Bronchial epithelial cell (primary cell): ENCODE data around the gene MYO1B. TPM values are rescaled to one million over a fixed set of nuclear protein-coding genes. Genes with fewer than 3 reads are reported as not detected.

ENCODE experiments used
- DNase-seq: peaks from one replicate; pipeline ENCODE4 v3.0.0-alpha.2; 2010; ENCODE audit warnings: low read depth
- FAIRE-seq: peaks from 2 replicates; lab custom pipeline; 2011; peaks lifted over from hg19 to GRCh38; lab: Jason Lieb, UNC
- H3K27me3 ChIP-seq: 2 replicates; pipeline ENCODE4 v1.5.1; 2011; ENCODE audit warnings: low read length; ENCODE audit not compliant: control insufficient read depth, insufficient read depth
- H3K36me3 ChIP-seq: 2 replicates; pipeline ENCODE4 v1.5.1; 2011; ENCODE audit warnings: low read length; ENCODE audit not compliant: control insufficient read depth, insufficient read depth
- H3K4me3 ChIP-seq: 2 replicates; pipeline ENCODE4 v1.5.1; 2011; ENCODE audit warnings: mild to moderate bottlenecking, low read depth, low read length, control low read depth
- CTCF ChIP-seq: IDR thresholded peaks from 2 replicates; pipeline ENCODE4 v1.5.1; 2011; ENCODE audit warnings: mild to moderate bottlenecking, moderate library complexity, low read length, control low read depth, inconsistent platforms; ENCODE audit not compliant: insufficient read depth, severe bottlenecking
- total RNA-seq: library from RNA; depleted of rRNA; stranded (reverse); fragments of >200 nt; gene quantifications from 2 replicates; pipeline ENCODE4 v1.2.1, GENCODE V29; 2014

Gene MYO1B
- total RNA-seq, 1 donor from 2014 or later: 247 TPM

DNA sequence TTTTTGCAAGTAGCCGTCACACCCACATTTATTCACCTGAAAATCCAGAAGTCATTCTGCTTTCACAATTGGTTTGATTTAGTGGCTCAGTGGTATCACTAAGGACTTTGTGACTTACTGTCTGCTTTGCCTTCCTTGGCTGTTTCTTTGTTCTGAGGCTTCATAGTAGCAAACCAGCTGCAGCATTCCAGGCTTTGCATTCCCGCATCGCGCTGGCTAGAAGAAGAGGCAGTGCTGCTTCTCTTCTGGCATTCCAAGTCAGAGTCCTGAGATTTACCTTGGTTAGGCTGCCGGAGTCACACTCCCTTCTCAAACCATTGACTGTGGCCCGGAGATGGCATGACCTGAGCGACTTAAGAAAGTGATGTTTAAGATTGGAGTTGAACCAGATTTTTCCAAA lies 35.1 kb downstream of the MYO1B start:
- TF ChIP-seq CTCF: no peak
- DNase-seq (no peak), FAIRE-seq (no peak)
- Histone ChIP-seq H3K27me3 (no peaks in the 10 kb centered on the region), H3K4me3 (no peak overlapping the region), H3K36me3 (peaks cover 22% of the 10 kb centered on the region)

DNA sequence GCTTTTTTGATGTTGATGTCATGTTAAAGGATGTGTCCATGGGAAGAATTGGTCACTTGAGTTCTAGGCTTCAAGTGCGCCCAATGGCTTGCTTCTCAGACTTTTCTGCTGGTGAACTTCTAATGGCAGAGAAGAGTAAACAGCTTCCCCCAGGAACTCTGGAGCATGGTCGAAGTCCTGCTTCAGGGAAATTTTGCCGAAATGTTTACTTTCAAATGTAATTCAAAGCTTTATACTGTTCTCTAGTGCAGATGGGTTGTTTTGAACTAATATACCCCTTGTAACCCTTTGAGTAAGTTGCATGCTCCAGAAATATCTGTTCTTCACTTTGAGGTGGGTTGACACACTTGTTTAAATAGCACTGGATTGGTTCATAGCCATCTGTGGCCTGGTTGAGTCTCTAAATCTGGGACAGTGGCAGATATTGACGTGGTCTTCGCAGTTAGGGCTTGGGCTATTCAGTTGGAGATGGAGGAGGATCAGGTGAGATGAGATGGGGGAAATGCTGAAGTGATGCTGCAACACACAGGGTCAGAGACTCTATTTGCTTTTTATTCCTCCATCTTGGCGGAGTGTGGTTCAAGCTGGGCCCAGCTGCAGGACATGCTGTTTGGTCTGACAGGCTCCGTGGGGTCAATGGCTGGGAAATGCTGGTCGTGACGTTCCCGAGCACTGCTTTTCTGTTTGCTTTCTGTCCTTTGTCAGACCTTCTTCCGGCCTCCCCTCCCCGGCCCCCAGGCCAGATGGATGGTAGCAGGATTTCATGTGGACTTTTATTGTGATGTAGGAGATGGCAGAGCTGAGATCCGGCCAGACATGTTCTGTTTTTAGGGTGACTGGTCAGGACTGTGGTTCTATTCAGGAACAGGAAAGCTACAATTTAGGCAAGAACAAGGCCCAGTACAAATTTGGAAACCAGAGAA lies 35.9 kb downstream of the MYO1B start:
- FAIRE-seq: no peak
- Histone ChIP-seq H3K4me3 (no peak overlapping the region), H3K36me3 (peaks cover 24% of the 10 kb centered on the region), H3K27me3 (no peaks in the 10 kb centered on the region)
- DNase-seq: no peak
- no peak for TF ChIP-seq CTCF

DNA sequence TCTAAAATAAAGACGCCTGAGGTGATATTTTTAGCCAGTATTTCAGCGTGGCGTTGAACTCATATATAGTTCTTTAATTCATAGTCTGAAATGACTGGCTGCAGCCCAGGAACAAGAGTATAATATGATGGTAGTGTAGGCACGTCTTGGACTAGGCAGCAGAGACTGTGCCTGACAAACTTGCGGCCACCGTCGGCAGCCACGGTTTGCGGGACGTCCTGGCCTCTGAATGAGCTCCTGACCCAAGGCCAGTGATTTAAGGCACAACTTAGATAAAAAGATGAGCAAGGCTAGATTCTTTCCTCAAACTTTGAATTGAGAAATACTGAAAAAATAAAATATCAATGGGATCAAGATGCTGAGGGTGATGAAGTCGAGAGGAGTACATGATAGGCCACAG lies 40.0 kb downstream of the MYO1B start:
- Histone ChIP-seq H3K36me3 (peaks cover 14% of the 10 kb centered on the region), H3K27me3 (no peaks in the 10 kb centered on the region), H3K4me3 (no peak overlapping the region)
- TF ChIP-seq CTCF: no peak
- FAIRE-seq: no peak
- no peak for DNase-seq

DNA sequence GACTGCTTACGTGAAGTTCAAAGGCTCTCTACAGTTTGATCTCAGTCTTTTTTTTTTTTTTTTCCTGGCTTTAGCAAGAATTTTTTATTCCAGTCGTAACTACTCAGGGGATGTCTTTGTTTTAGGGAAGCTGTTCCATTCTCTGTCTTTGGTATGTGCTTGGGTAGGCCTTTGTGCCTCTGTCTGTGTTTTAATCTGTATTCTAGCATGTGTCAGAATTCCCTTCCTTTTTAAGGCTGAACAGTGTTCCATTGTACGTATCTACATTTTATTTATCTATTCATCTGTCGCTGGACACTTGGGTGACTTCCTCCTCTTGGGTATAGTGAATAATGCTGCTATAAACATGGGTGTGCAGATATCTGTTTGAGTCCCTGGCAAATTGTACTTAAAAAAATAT lies 42.6 kb downstream of the MYO1B start:
- H3K27me3 ChIP-seq: no peaks in the 10 kb centered on the region
- peaks cover 6% of the 10 kb centered on the region for H3K36me3 ChIP-seq
- no peak for FAIRE-seq
- no peak for TF ChIP-seq CTCF
- no peak overlapping the region for H3K4me3 ChIP-seq
- no peak for DNase-seq

GRCh38 chr2:191289049-191289448 lies 43.8 kb downstream of the MYO1B start:
- peaks cover 5% of the 10 kb centered on the region for H3K36me3 ChIP-seq
- no peak for FAIRE-seq
- TF ChIP-seq CTCF: no peak
- DNase-seq: no peak
- no peaks in the 10 kb centered on the region for H3K27me3 ChIP-seq
- no peak overlapping the region for H3K4me3 ChIP-seq
